Liver (tissue), 3 donors: Measurements from ENCODE around the gene HTT-AS.

Source experiments
- ATF3 ChIP-seq: IDR thresholded peaks from 2 replicates; pipeline ENCODE4 v1.6.1; 2016; ENCODE audit warnings: antibody characterized with exemption
- CTCF ChIP-seq: fragments of 150-350 bp; IDR thresholded peaks from 2 replicates; pipeline ENCODE4 v1.5.1; 2017; ENCODE audit warnings: improper control_type of control experiment, low read depth, low read length; ENCODE audit not compliant: missing input control
- FOXA1 ChIP-seq: IDR thresholded peaks from 2 replicates; pipeline ENCODE4 v1.6.1; 2016; ENCODE audit warnings: antibody characterized with exemption
- GABPA ChIP-seq, 2 donors: IDR thresholded peaks in 1 of 2; conservative IDR thresholded peaks in 1 of 2; 2 replicates each; pipeline ENCODE4 v1.6.1; 2016; ENCODE audit warnings: antibody characterized with exemption in 2 of 2, mild to moderate bottlenecking in 1 of 2, moderate library complexity in 1 of 2
- HNF4G ChIP-seq: IDR thresholded peaks from 2 replicates; pipeline ENCODE4 v1.6.1; 2016; ENCODE audit warnings: antibody characterized with exemption
- MAX ChIP-seq: IDR thresholded peaks from 2 replicates; pipeline ENCODE4 v1.6.1; 2016; ENCODE audit warnings: antibody characterized with exemption
- NR2F2 ChIP-seq: IDR thresholded peaks from 2 replicates; pipeline ENCODE4 v1.6.1; 2016; ENCODE audit warnings: antibody characterized with exemption
- RAD21 ChIP-seq, 2 donors: IDR thresholded peaks; 2 replicates each; pipeline ENCODE4 v1.6.1; 2016; ENCODE audit warnings: antibody characterized with exemption in 2 of 2, mild to moderate bottlenecking in 2 of 2
- REST ChIP-seq: IDR thresholded peaks from 2 replicates; pipeline ENCODE4 v1.6.1; 2016; ENCODE audit warnings: antibody characterized with exemption, mild to moderate bottlenecking
- TAF1 ChIP-seq: conservative IDR thresholded peaks from 2 replicates; pipeline ENCODE4 v1.6.1; 2016; ENCODE audit warnings: antibody characterized with exemption, mild to moderate bottlenecking
- donor health status: healthy.
- donor health status: healthy.

- no peak for TF ChIP-seq GABPA (IDR thresholded peaks at IDR 0.05 in 1 of 2, conservative IDR thresholded peaks at IDR 0.05 in 1 of 2)
- TF ChIP-seq CTCF: no peak
- no peak for TF ChIP-seq RAD21 (IDR thresholded peaks at IDR 0.05)
- TF ChIP-seq FOXA1: no peak
- TF ChIP-seq HNF4G: no peak
- TF ChIP-seq REST: no peak
- no peak for TF ChIP-seq ATF3
- TF ChIP-seq TAF1: no peak
- no peak for TF ChIP-seq MAX
- TF ChIP-seq NR2F2: no peak
These were observed 5.4 kb upstream of the HTT-AS start for GRCh38 chr4:3079694-3080123.
